ENCODE results near the gene TSHZ2.

TSHZ2 gene

DNA sequence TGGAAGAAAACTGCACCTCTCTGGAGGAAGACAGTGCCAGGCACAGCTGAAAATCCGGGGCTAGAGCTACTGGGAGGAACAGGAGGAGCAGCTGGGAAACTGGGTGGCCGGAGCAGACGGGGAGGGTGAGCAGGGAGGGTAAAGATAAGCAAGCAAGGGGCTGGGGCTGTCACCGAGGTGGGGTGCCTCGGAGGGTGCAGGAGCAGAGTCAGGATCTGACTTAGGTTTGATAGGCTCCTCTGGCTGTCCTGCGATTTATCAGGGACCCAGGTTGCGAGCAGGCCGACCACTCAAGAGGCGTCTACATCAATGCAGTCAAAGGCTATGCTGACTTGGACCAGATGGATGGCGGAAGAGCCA, 12.3 kb downstream of the TSHZ2 start:
- TF ChIP-seq EGR1 (IDR thresholded peaks at IDR 0.05) (no peak), TAF1 (IDR thresholded peaks at IDR 0.05; ENCODE audit: low read depth) (no peak)
- TF ChIP-seq, protein P1, sequence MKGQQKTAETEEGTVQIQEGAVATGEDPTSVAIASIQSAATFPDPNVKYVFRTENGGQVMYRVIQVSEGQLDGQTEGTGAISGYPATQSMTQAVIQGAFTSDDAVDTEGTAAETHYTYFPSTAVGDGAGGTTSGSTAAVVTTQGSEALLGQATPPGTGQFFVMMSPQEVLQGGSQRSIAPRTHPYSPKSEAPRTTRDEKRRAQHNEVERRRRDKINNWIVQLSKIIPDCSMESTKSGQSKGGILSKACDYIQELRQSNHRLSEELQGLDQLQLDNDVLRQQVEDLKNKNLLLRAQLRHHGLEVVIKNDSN (IDR thresholded peaks at IDR 0.05), result no peak
- TF ChIP-seq, protein P2, sequence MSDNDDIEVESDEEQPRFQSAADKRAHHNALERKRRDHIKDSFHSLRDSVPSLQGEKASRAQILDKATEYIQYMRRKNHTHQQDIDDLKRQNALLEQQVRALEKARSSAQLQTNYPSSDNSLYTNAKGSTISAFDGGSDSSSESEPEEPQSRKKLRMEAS (IDR thresholded peaks at IDR 0.05), result no peak

DNA sequence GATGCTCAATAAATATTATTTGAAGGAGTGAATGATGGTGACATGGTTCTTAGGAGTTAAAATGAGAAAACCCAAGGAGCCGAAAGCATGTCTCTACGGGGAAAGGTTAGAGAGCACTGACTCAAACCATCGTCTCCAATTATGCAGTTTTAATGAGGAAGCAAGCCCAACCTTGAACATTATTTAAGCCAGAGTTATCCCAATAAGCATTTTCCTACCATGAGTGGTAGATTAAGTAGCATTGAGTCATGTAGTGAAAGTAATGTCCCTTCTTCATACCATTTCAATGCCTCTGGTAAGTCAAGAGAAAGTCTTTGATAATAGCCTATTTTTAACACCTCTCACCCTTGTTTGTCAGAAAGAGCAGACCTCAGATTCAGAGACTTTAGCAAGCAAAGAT, 13.5 kb downstream of the TSHZ2 start:
- no peak for TF ChIP-seq CEBPB (IDR thresholded peaks at IDR 0.05)
- no peak for TF ChIP-seq ZBTB7A (IDR thresholded peaks at IDR 0.05; ENCODE audit: low read depth)
- no peak for TF ChIP-seq YY1 (IDR thresholded peaks at IDR 0.05; ENCODE audit: low read depth)

DNA sequence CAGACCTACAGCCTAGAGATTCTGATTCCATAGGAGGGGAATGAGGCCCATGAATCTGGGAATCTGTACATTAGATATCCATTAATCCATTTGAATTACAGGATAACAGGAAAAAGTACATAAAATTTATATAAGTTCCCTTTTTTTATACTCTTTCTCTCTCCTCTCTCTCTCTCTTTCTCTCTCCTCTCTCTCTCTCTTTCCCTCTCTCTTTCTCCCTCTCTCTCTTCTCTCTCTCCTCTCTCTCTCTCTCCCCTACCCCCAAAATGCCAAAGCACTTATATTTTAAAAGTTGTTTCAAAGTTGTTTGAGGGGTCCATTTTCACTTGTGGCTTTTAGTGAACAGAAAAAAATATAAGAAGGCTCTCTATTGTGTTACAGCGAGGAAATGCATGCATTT, 15.1 kb downstream of the TSHZ2 start:
- TF ChIP-seq CREB1 (IDR thresholded peaks at IDR 0.05; ENCODE audit: low read depth) (no peak), TCF12 (IDR thresholded peaks at IDR 0.05; ENCODE audit: low read depth) (no peak), YY1 (IDR thresholded peaks at IDR 0.05; ENCODE audit: low read depth) (no peak), TAF1 (IDR thresholded peaks at IDR 0.05; ENCODE audit: low read depth) (no peak)

DNA sequence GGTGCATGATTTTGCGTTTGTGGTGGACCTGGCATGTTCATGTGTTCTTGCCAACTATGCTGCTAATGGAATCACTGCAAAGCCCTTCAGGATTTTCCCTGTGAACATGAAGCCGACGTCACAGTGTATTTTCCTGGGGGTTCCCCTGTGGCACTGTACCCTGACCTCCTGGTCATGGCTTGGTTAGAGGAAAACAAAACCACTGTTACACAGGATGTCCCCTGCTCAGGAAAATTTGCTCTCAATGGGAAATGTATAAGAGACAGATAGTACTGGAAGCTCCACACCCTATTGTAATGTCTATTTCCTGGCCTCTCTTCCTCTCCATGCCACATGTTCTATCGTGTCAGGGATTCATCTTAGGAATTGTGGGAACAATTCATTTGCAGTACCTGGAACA, 19.7 kb downstream of the TSHZ2 start:
- TF ChIP-seq RAD21 (IDR thresholded peaks at IDR 0.05; ENCODE audit: low read depth), result no peak
- TF ChIP-seq EP300 (IDR thresholded peaks at IDR 0.05; ENCODE audit: borderline replicate concordance), result no peak
- no peak for TF ChIP-seq EGR1 (IDR thresholded peaks at IDR 0.05)

DNA sequence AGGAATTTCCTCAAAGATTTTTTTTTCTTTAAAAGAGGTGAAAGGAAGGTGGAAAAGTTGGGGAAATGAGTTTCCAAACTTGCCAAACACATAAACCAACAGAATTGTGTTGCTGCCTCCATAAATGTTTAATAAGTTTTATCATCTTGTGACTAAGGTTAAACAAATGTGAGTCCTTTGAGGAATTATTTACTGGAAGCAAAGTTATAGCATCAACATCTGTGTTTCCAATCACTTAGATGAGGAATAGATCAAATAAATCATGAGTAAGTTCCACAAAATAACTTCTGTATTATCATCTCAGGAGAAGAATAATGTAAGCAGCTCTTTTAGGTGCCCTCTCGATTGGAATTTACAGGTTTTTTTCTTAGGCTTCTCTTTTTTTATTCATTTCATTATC, 20.5 kb downstream of the TSHZ2 start:
- TF ChIP-seq CEBPB (IDR thresholded peaks at IDR 0.05), result no peak
- TF ChIP-seq, protein P1 (IDR thresholded peaks at IDR 0.05), result no peak
- TF ChIP-seq NFIC (IDR thresholded peaks at IDR 0.05), result no peak
- no peak for TF ChIP-seq ZBTB7A (IDR thresholded peaks at IDR 0.05; ENCODE audit: low read depth)
- TF ChIP-seq, protein P3, sequence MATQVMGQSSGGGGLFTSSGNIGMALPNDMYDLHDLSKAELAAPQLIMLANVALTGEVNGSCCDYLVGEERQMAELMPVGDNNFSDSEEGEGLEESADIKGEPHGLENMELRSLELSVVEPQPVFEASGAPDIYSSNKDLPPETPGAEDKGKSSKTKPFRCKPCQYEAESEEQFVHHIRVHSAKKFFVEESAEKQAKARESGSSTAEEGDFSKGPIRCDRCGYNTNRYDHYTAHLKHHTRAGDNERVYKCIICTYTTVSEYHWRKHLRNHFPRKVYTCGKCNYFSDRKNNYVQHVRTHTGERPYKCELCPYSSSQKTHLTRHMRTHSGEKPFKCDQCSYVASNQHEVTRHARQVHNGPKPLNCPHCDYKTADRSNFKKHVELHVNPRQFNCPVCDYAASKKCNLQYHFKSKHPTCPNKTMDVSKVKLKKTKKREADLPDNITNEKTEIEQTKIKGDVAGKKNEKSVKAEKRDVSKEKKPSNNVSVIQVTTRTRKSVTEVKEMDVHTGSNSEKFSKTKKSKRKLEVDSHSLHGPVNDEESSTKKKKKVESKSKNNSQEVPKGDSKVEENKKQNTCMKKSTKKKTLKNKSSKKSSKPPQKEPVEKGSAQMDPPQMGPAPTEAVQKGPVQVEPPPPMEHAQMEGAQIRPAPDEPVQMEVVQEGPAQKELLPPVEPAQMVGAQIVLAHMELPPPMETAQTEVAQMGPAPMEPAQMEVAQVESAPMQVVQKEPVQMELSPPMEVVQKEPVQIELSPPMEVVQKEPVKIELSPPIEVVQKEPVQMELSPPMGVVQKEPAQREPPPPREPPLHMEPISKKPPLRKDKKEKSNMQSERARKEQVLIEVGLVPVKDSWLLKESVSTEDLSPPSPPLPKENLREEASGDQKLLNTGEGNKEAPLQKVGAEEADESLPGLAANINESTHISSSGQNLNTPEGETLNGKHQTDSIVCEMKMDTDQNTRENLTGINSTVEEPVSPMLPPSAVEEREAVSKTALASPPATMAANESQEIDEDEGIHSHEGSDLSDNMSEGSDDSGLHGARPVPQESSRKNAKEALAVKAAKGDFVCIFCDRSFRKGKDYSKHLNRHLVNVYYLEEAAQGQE (IDR thresholded peaks at IDR 0.05; ENCODE audit: low read depth), result no peak
- TF ChIP-seq EP300 (IDR thresholded peaks at IDR 0.05; ENCODE audit: borderline replicate concordance), result no peak
- TF ChIP-seq EGR1 (IDR thresholded peaks at IDR 0.05), result no peak
- no peak for TF ChIP-seq RAD21 (IDR thresholded peaks at IDR 0.05; ENCODE audit: low read depth)
- no peak for TF ChIP-seq CREB1 (IDR thresholded peaks at IDR 0.05; ENCODE audit: low read depth)
- no peak for TF ChIP-seq TCF12 (IDR thresholded peaks at IDR 0.05; ENCODE audit: low read depth)
- no peak for TF ChIP-seq TEAD4 (IDR thresholded peaks at IDR 0.05)
- TF ChIP-seq FOXM1 (IDR thresholded peaks at IDR 0.05; ENCODE audit: borderline replicate concordance, low read depth), result no peak
- TF ChIP-seq TAF1 (IDR thresholded peaks at IDR 0.05; ENCODE audit: low read depth), result no peak
- TF ChIP-seq, protein P2 (IDR thresholded peaks at IDR 0.05), result no peak
- no peak for TF ChIP-seq YY1 (IDR thresholded peaks at IDR 0.05; ENCODE audit: low read depth)

DNA sequence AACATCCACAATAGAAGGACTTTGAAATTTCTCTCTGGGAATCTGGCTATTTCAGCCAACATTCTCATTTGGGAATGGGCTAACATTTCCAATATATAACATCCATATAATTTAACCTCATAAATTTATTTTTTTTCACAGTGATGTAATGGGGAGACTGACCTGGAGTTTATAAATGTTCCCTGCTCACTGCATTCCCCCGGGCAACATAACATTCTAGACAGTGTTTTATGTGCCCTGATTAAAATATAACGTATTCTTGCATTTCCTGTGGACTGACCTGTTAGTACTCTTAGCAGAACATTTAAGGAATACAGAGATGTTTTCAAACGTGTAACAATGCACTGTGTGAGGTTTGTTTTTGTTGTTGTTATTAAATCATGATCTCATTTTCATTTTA, 20.9 kb downstream of the TSHZ2 start:
- TF ChIP-seq TEAD4 (IDR thresholded peaks at IDR 0.05) (no peak), CEBPB (IDR thresholded peaks at IDR 0.05) (no peak), EP300 (IDR thresholded peaks at IDR 0.05; ENCODE audit: borderline replicate concordance) (no peak), FOXM1 (IDR thresholded peaks at IDR 0.05; ENCODE audit: borderline replicate concordance, low read depth) (no peak), RAD21 (IDR thresholded peaks at IDR 0.05; ENCODE audit: low read depth) (no peak), EGR1 (IDR thresholded peaks at IDR 0.05) (no peak), ZBTB7A (IDR thresholded peaks at IDR 0.05; ENCODE audit: low read depth) (no peak), TCF12 (IDR thresholded peaks at IDR 0.05; ENCODE audit: low read depth) (no peak), TAF1 (IDR thresholded peaks at IDR 0.05; ENCODE audit: low read depth) (no peak), YY1 (IDR thresholded peaks at IDR 0.05; ENCODE audit: low read depth) (no peak), CREB1 (IDR thresholded peaks at IDR 0.05; ENCODE audit: low read depth) (no peak), NFIC (IDR thresholded peaks at IDR 0.05) (no peak)
- TF ChIP-seq, protein P3 (IDR thresholded peaks at IDR 0.05; ENCODE audit: low read depth), result no peak
- TF ChIP-seq, protein P2 (IDR thresholded peaks at IDR 0.05), result no peak
- TF ChIP-seq, protein P1 (IDR thresholded peaks at IDR 0.05), result no peak

Data from Ishikawa (cell line).